ENCODE results near the gene P4HA2. TPM values are rescaled to one million over a fixed set of nuclear protein-coding genes. Genes with fewer than 3 reads are reported as not detected.

P4HA2 gene
- total and polyA plus RNA-seq, 8 donors = 9.0 to 109 (median 26.5) TPM

DNA sequence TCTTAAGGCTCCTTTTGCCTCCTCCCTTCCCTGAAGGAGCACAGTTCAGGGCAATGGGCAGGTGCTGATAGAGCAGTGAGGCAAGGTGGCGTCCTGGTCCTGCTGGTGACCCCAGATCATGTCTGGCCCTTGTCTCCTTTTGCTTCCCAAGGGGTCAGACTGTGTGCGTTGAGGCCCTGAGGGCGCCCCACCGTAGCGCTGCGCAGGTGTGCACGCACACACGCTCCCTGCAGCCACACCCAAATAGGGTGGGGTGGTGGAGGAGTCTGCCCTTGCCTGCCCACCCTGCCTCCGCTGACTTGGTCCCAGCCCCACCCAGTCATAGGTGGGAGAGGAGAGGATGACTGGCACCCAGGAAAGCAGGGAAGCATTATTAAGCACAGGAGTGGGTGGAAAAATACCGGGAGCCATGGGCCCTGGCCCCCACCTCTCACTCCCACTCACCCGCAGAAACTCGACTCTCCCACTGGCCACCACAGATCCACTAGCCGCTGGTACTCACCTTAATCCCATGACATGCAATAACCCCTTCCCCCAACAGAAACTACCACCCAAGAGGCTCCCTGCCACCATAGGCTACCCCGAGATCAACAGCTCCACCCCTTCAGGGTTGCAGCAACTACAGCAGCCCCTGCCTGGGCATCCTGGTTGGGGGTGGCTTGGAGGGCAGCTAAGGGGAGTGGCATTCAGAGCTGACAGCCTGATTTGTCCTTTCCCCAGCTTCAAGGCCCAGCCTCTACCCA, 46.6 kb upstream of the P4HA2 start:
- 65 to 86% (median 70%) methylated on average over 5 to 14 of the region's 14 CpGs for WGBS, 5 donors
- H3K27me3 ChIP-seq = no peaks in the 10 kb centered on the region
- TF ChIP-seq, protein P1, sequence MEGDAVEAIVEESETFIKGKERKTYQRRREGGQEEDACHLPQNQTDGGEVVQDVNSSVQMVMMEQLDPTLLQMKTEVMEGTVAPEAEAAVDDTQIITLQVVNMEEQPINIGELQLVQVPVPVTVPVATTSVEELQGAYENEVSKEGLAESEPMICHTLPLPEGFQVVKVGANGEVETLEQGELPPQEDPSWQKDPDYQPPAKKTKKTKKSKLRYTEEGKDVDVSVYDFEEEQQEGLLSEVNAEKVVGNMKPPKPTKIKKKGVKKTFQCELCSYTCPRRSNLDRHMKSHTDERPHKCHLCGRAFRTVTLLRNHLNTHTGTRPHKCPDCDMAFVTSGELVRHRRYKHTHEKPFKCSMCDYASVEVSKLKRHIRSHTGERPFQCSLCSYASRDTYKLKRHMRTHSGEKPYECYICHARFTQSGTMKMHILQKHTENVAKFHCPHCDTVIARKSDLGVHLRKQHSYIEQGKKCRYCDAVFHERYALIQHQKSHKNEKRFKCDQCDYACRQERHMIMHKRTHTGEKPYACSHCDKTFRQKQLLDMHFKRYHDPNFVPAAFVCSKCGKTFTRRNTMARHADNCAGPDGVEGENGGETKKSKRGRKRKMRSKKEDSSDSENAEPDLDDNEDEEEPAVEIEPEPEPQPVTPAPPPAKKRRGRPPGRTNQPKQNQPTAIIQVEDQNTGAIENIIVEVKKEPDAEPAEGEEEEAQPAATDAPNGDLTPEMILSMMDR (IDR thresholded peaks at IDR 0.05) = no peak
- TF ChIP-seq POLR2AphosphoS5 (IDR thresholded peaks at IDR 0.05) (no peak), EP300 (IDR thresholded peaks at IDR 0.05) (no peak), POLR2A (IDR thresholded peaks at IDR 0.05) (no peak)
- intact Hi-C loops (cut with DNase I; ENCODE audit: low total_unique reads) = no loop called here
- peak overlapping the region in 2 of 5 donors; percentile 3 to 61 for H3K27ac ChIP-seq
- peak; percentile 14 to 79 for DNase-seq
- H3K4me3 ChIP-seq = no peak overlapping the region
- no peaks in the 10 kb centered on the region for H3K9me3 ChIP-seq
- H3K36me3 ChIP-seq = peaks cover 0 to 24% (median 15%) of the 10 kb centered on the region in 4 donors
- H3K4me1 ChIP-seq = peaks cover 0 to 31% (median 16%) of the 10 kb centered on the region in 4 donors

DNA sequence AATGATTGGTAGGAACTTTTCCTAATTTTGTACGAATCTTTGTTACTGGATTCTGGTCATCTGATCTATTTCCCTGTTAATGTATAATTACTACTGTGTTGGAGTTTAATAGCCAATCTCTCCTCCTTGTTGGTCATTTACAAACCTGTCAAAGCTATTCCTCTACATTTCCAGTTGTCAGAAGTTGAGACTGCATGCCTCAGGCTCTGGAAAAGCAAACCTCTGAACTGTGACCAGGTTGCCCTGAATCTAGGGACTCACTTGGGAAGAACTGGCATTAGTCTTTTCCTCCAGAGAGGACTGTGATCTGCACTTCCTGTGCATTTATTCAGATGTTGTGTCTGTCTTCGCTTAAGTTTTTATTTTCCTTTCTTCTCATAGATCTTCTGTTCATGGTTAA, 46.0 kb upstream of the P4HA2 start:
- no peaks in the 10 kb centered on the region for H3K9me3 ChIP-seq
- H3K4me3 ChIP-seq = no peak overlapping the region
- 56 to 80% (median 62%) methylated on average over 2 of the region's 2 CpGs for WGBS, 5 donors
- H3K27ac ChIP-seq = peak overlapping the region in 2 of 5 donors; percentile 16 to 61
- H3K27me3 ChIP-seq = no peaks in the 10 kb centered on the region
- TF ChIP-seq, protein P1 (IDR thresholded peaks at IDR 0.05) = no peak
- TF ChIP-seq EP300 (IDR thresholded peaks at IDR 0.05) = no peak
- TF ChIP-seq POLR2AphosphoS5 (IDR thresholded peaks at IDR 0.05) = no peak
- no peak for TF ChIP-seq POLR2A (IDR thresholded peaks at IDR 0.05)
- H3K36me3 ChIP-seq = peaks cover 0 to 28% (median 15%) of the 10 kb centered on the region in 4 donors
- DNase-seq = no peak
- intact Hi-C loops (cut with DNase I; ENCODE audit: low total_unique reads) = no loop called here
- H3K4me1 ChIP-seq = peaks cover 0 to 37% (median 18%) of the 10 kb centered on the region in 4 donors

DNA sequence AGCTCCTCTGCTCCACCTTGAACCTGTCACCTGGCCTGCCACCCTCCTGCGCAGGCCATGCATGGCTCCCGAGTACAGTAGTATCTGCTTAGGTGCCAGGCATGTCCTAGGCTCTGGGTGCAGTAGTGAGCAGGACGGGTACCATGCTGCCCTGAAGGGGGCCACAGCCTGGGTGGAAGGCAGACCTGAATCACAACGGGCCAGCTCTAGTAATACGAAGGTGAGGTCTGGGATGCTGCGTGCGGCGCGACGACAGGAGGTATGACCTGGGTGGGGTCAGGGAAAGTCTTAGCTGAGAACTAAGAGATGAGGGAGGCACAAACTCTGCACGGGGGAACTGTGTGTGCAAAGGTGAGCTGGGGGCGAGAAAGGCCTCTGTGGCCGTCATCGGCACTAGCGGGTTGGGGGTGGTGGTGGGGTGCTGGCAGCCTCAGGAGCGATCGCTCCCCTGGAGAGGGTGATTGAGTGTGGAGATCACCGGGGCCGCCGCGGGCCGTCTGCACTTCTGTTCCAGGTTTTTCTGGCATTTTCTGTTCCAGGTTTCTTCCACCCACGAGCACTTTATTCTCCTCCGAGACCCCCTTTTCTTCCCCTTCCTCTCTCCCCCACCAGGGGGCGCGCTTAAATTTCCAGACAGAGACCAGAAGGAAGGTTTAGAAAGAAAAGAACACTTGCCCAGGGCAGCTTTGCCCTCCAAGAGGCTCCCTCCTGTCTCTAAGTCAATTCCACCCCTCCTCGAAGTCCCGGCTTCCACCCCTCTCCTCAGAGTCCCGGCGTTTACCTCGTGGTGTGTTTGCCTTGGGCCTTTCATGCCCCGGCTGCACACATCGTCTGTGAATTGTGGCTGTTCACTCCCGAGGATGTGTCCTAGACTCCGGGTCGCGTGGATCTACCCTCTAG, 44.9 kb upstream of the P4HA2 start:
- H3K27me3 ChIP-seq = no peaks in the 10 kb centered on the region
- intact Hi-C loops (cut with DNase I; ENCODE audit: low total_unique reads) = no loop called here
- peak overlapping the region in 2 of 5 donors; percentile 19 to 61 for H3K27ac ChIP-seq
- H3K4me1 ChIP-seq = peaks cover 0 to 45% (median 18%) of the 10 kb centered on the region in 4 donors
- peaks cover 0 to 38% (median 18%) of the 10 kb centered on the region in 4 donors for H3K36me3 ChIP-seq
- WGBS, 5 donors = 49 to 57% (median 53%) methylated on average over 37 of the region's 37 CpGs
- peak overlapping the region in 3 of 4 donors; percentile 12 to 33 (median 26) for H3K4me3 ChIP-seq
- no peaks in the 10 kb centered on the region for H3K9me3 ChIP-seq
- no peak for TF ChIP-seq POLR2AphosphoS5 (IDR thresholded peaks at IDR 0.05)
- TF ChIP-seq, protein P1 (IDR thresholded peaks at IDR 0.05) = peak in 6 of 7 experiments; percentile 25 to 94 (median 79)
- peak; percentile 69 to 77 for DNase-seq

Measured in stomach (tissue), 9 donors.